WTC11 (cell line): ENCODE results near the gene CREB3L1. TPM values are rescaled to one million over a fixed set of nuclear protein-coding genes. Genes with fewer than 3 reads are reported as not detected.

Experiments used
- ATAC-seq: fragments of 200-7000 bp; cut with Tn5 transposase; 2 replicates; pipeline ENCODE4 v1.10.0; 2021; ENCODE audit warnings: mild to moderate bottlenecking, moderate library complexity
- CTCF ChIA-PET: fragments of 300-600 bp; sonication (Branson Sonifier 250); formaldehyde crosslinking; loops from one replicate; lab custom pipeline; 2021; ENCODE audit warnings: antibody characterized with exemption; lab: Charles Lee
- POLR2A ChIA-PET: fragments of 350-600 bp; sonication (Branson Sonifier 250); formaldehyde crosslinking; loops from one replicate; lab custom pipeline; 2021; ENCODE audit warnings: antibody characterized with exemption; lab: Charles Lee
- DNase-seq: peaks from one replicate; pipeline ENCODE4 v3.0.0; 2021; ENCODE audit warnings: low spot score
- H3K27ac Mint-ChIP-seq: 2 replicates; pipeline ENCODE4 v1.8.0; 2021; ENCODE audit warnings: mixed read lengths
- H3K27me3 Mint-ChIP-seq: 2 replicates; pipeline ENCODE4 v1.8.0; 2021; ENCODE audit warnings: low read depth, mild to moderate bottlenecking, moderate library complexity, mixed read lengths
- H3K36me3 Mint-ChIP-seq: 2 replicates; pipeline ENCODE4 v1.8.0; 2021; ENCODE audit warnings: mixed read lengths
- H3K4me1 Mint-ChIP-seq: 2 replicates; pipeline ENCODE4 v1.8.0; 2022; ENCODE audit warnings: mixed read lengths
- H3K4me3 Mint-ChIP-seq: 2 replicates; pipeline ENCODE4 v1.8.0; 2021; ENCODE audit warnings: mild to moderate bottlenecking, moderate library complexity, mixed read lengths
- H3K9me3 Mint-ChIP-seq: 2 replicates; pipeline ENCODE4 v1.8.0; 2021; ENCODE audit warnings: mixed read lengths
- ARID4B ChIP-seq: sonication (generic); formaldehyde crosslinking; IDR thresholded peaks from 2 replicates; pipeline ENCODE4 v1.8.0; 2023; ENCODE audit warnings: missing genetic modification reagents, mild to moderate bottlenecking, borderline replicate concordance
- ATF1 ChIP-seq: sonication (generic); formaldehyde crosslinking; IDR thresholded peaks from 2 replicates; pipeline ENCODE4 v1.8.1; 2023; ENCODE audit warnings: mild to moderate bottlenecking, moderate library complexity, missing genetic modification reagents
- ELF4 ChIP-seq: sonication (generic); formaldehyde crosslinking; IDR thresholded peaks from 2 replicates; pipeline ENCODE4 v1.8.1; 2022; ENCODE audit warnings: low read depth, mild to moderate bottlenecking, moderate library complexity, missing genetic modification reagents
- ESRRA ChIP-seq: sonication (generic); formaldehyde crosslinking; IDR thresholded peaks from 2 replicates; pipeline ENCODE4 v1.8.1; 2022; ENCODE audit warnings: mild to moderate bottlenecking, missing genetic modification reagents, borderline replicate concordance
- FOXK1 ChIP-seq: sonication (generic); formaldehyde crosslinking; IDR thresholded peaks from 2 replicates; pipeline ENCODE4 v1.8.0; 2022; ENCODE audit warnings: mild to moderate bottlenecking, moderate library complexity, missing genetic modification reagents
- FOXP4 ChIP-seq: sonication (generic); formaldehyde crosslinking; IDR thresholded peaks from 2 replicates; pipeline ENCODE4 v1.8.0; 2022; ENCODE audit warnings: mild to moderate bottlenecking, missing genetic modification reagents
- GTF2I ChIP-seq: fragments of 250-450 bp; sonication (Bioruptor Pico); conservative IDR thresholded peaks from 2 replicates; pipeline ENCODE4 v1.4.0; 2021; ENCODE audit warnings: mild to moderate bottlenecking
- HMGXB4 ChIP-seq: sonication (generic); formaldehyde crosslinking; IDR thresholded peaks from 2 replicates; pipeline ENCODE4 v1.8.1; 2023; ENCODE audit warnings: mild to moderate bottlenecking, moderate library complexity, missing genetic modification reagents
- IRF1 ChIP-seq: sonication (generic); formaldehyde crosslinking; IDR thresholded peaks from 2 replicates; pipeline ENCODE4 v1.8.0; 2023; ENCODE audit warnings: missing genetic modification reagents
- MYBL2 ChIP-seq: sonication (generic); formaldehyde crosslinking; IDR thresholded peaks from 2 replicates; pipeline ENCODE4 v1.8.1; 2023; ENCODE audit warnings: mild to moderate bottlenecking, moderate library complexity, missing genetic modification reagents
- RELA ChIP-seq: sonication (generic); formaldehyde crosslinking; IDR thresholded peaks from 2 replicates; pipeline ENCODE4 v1.8.1; 2022; ENCODE audit warnings: missing genetic modification reagents, mild to moderate bottlenecking, borderline replicate concordance
- SMAD4 ChIP-seq: sonication (generic); formaldehyde crosslinking; IDR thresholded peaks from 2 replicates; pipeline ENCODE4 v1.8.0; 2022; ENCODE audit warnings: mild to moderate bottlenecking, missing genetic modification reagents
- SOX15 ChIP-seq: fragments of 250-450 bp; sonication (Bioruptor Pico); IDR thresholded peaks from 2 replicates; pipeline ENCODE4 v1.9.0; 2021; ENCODE audit warnings: mild to moderate bottlenecking
- SP1 ChIP-seq: sonication (generic); formaldehyde crosslinking; conservative IDR thresholded peaks from 2 replicates; pipeline ENCODE4 v1.8.1; 2022; ENCODE audit warnings: missing genetic modification reagents
- TCF7 ChIP-seq: sonication (generic); formaldehyde crosslinking; IDR thresholded peaks from 2 replicates; pipeline ENCODE4 v1.8.0; 2022; ENCODE audit warnings: mild to moderate bottlenecking, low read depth, missing genetic modification reagents, moderate library complexity
- TP53 ChIP-seq: sonication (generic); formaldehyde crosslinking; IDR thresholded peaks from 2 replicates; pipeline ENCODE4 v1.8.1; 2023; ENCODE audit warnings: mild to moderate bottlenecking, missing genetic modification reagents
- ZNF232 ChIP-seq: sonication (generic); formaldehyde crosslinking; IDR thresholded peaks from 2 replicates; pipeline ENCODE4 v1.8.0; 2022; ENCODE audit warnings: mild to moderate bottlenecking, missing genetic modification reagents
- ZNF532 ChIP-seq: fragments of 250-450 bp; sonication (Bioruptor Pico); IDR thresholded peaks from 2 replicates; pipeline ENCODE4 v1.9.0; 2021; ENCODE audit warnings: mild to moderate bottlenecking, borderline replicate concordance
- total RNA-seq: library from RNA; stranded (reverse); gene quantifications from 3 replicates; pipeline ENCODE4 v1.2.3, GENCODE V29; 2021

CREB3L1 gene
- total RNA-seq, 1 experiment from 2014 or later, result 10.9 TPM

- TF ChIP-seq FOXP4 (CRISPR knock-in tag), result 0 out of 2 replicates have a peak, but pooled peaks have one; percentile 59
- TF ChIP-seq SMAD4 (CRISPR knock-in tag), result no peak
- TF ChIP-seq ESRRA (CRISPR knock-in tag), result 0 out of 2 replicates have a peak, but pooled peaks have one; percentile 1
- TF ChIP-seq, all 79 proteins: peak for 5
These were observed 17.2 kb downstream of the CREB3L1 start (continued) for GRCh38 chr11:46294365-46295309.

- Mint-ChIP-seq H3K36me3 (no peaks in the 10 kb centered on the region), H3K27me3 (no peaks in the 10 kb centered on the region), H3K4me3 (peak overlapping the region; percentile 82), H3K9me3 (no peaks in the 10 kb centered on the region), H3K4me1 (peaks cover 50% of the 10 kb centered on the region), H3K27ac (peak overlapping the region; percentile 93)
- CTCF ChIA-PET, result interaction anchor here (0.6 to 11.2 kb wide), 33 partner anchors 9 to 524 kb away, joined by 3 to 242 read pairs (median 7); partner anchors contain the start of genes CHRM4 and CREB3L1
- DNase-seq (peak; percentile 90), ATAC-seq (peak; percentile 68)
- POLR2A ChIA-PET, result interaction anchor here (0.5 to 4.2 kb wide), 21 partner anchors 10 to 373 kb away, joined by 3 to 86 read pairs (median 5); partner anchors contain the start of genes CREB3L1, DGKZ and LARGE2
- TF ChIP-seq IRF1 (CRISPR knock-in tag) (peak; percentile 78; the same call in 1 of the 2 replicates), HMGXB4 (peak; percentile 70; the same call in 1 of the 2 replicates), ELF4 (CRISPR knock-in tag) (0 out of 2 replicates have a peak, but pooled peaks have one; percentile 56), ESRRA (CRISPR knock-in tag) (0 out of 2 replicates have a peak, but pooled peaks have one; percentile 11), GTF2I (no peak), ARID4B (CRISPR knock-in tag) (peak; percentile 70; the same call in 1 of the 2 replicates), TP53 (CRISPR knock-in tag) (0 out of 2 replicates have a peak, but pooled peaks have one; percentile 68), RELA (CRISPR knock-in tag) (peak; percentile 72; the same call in 1 of the 2 replicates), TCF7 (CRISPR knock-in tag) (peak; percentile 80; the same call in 1 of the 2 replicates), ATF1 (peak; percentile 67; the same call in 1 of the 2 replicates), SOX15 (CRISPR knock-in tag) (no peak), MYBL2 (CRISPR knock-in tag) (peak; percentile 91), ZNF232 (peak; percentile 88; the same call in 1 of the 2 replicates), SP1 (CRISPR knock-in tag) (peak; percentile 41), FOXK1 (CRISPR knock-in tag) (peak; percentile 62; the same call in 1 of the 2 replicates), ZNF532 (CRISPR knock-in tag) (no peak)
These were observed 18.0 kb downstream of the CREB3L1 start for GRCh38 chr11:46295312-46296058.
